ENCODE measurements around the gene PINK1. TPM values are rescaled to one million over a fixed set of nuclear protein-coding genes. Genes with fewer than 3 reads are reported as not detected.

PINK1 gene
- 100 to 1,000 TPM; 149 to 173 (median 161) TPM for total RNA-seq

DNA sequence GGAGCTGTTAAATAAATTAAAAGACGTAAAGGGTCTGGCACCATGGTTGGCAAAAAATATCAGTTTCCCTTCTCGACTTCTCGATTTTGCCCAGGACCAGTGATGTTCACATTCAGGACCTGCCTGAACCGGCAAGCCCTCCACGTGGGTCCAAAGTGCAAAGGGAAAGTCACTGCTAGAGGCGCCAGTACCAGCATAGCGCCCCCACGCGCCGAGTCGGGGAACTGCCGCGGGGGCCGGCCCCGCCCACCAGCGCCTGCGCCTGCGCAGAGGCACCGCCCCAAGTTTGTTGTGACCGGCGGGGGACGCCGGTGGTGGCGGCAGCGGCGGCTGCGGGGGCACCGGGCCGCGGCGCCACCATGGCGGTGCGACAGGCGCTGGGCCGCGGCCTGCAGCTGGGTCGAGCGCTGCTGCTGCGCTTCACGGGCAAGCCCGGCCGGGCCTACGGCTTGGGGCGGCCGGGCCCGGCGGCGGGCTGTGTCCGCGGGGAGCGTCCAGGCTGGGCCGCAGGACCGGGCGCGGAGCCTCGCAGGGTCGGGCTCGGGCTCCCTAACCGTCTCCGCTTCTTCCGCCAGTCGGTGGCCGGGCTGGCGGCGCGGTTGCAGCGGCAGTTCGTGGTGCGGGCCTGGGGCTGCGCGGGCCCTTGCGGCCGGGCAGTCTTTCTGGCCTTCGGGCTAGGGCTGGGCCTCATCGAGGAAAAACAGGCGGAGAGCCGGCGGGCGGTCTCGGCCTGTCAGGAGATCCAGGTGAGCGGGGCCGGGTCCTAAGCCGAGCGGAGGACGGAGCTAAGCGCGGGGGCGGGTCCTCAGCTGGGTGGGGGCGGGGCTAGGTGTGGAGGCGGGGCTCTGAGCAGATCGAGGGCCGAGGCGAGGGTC lies at the start of gene PINK1:
Gene PINK1, plus strand, starts transcription at position 269 of the 875 bp plus-strand sequence. Its CDS starts 91 bp downstream, at position 360.
- peak within 1 kb of the TSS; percentile 99 for H3K4me3 ChIP-seq (ENCODE audit: low read depth, poor library complexity, severe bottlenecking)
- DNase-seq (ENCODE audit: low spot score in 2 of 2), result peak; percentile 76 to 96
- TF ChIP-seq POLR2A (IDR thresholded peaks at IDR 0.05), result peak in 1 of 2 donors; percentile 68
- TF ChIP-seq, protein P1, sequence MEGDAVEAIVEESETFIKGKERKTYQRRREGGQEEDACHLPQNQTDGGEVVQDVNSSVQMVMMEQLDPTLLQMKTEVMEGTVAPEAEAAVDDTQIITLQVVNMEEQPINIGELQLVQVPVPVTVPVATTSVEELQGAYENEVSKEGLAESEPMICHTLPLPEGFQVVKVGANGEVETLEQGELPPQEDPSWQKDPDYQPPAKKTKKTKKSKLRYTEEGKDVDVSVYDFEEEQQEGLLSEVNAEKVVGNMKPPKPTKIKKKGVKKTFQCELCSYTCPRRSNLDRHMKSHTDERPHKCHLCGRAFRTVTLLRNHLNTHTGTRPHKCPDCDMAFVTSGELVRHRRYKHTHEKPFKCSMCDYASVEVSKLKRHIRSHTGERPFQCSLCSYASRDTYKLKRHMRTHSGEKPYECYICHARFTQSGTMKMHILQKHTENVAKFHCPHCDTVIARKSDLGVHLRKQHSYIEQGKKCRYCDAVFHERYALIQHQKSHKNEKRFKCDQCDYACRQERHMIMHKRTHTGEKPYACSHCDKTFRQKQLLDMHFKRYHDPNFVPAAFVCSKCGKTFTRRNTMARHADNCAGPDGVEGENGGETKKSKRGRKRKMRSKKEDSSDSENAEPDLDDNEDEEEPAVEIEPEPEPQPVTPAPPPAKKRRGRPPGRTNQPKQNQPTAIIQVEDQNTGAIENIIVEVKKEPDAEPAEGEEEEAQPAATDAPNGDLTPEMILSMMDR (IDR thresholded peaks at IDR 0.05), result peak in 2 of 3 donors; percentile 93 to 98
- intact Hi-C loops (cut with DNase I; ENCODE audit: low total_unique reads), result loop anchor here (5.0 kb wide), 1 partner anchor 111 kb away; no protein-coding TSS in a partner anchor
- 1 to 2% methylated on average over 42 to 50 of the region's 93 CpGs for WGBS, 2 donors

GRCh38 chr1:20584890-20585289 lies 48.4 kb upstream of the PINK1 start:
- 58 to 66% methylated on average over 2 of the region's 2 CpGs for WGBS, 2 donors
- DNase-seq (ENCODE audit: low spot score in 2 of 2), result no peak
- TF ChIP-seq, protein P1 (IDR thresholded peaks at IDR 0.05), result no peak
- TF ChIP-seq POLR2A (IDR thresholded peaks at IDR 0.05), result no peak
- intact Hi-C loops (cut with DNase I; ENCODE audit: low total_unique reads), result no loop called here
- no peak overlapping the region for H3K4me3 ChIP-seq (ENCODE audit: low read depth, poor library complexity, severe bottlenecking)

- TF ChIP-seq, protein P1 (IDR thresholded peaks at IDR 0.05), result no peak
- no peak for TF ChIP-seq POLR2A (IDR thresholded peaks at IDR 0.05)
- no peak for DNase-seq (ENCODE audit: low spot score in 2 of 2)
- H3K4me3 ChIP-seq (ENCODE audit: low read depth, poor library complexity, severe bottlenecking), result no peak overlapping the region
- intact Hi-C loops (cut with DNase I; ENCODE audit: low total_unique reads), result no loop called here
- WGBS, 2 donors, result 63 to 67% methylated on average over 9 to 10 of the region's 10 CpGs
Measured at GRCh38 chr1:20586953-20587660, 46.2 kb upstream of the PINK1 start.

- TF ChIP-seq, protein P1 (IDR thresholded peaks at IDR 0.05), result no peak
- no peak for TF ChIP-seq POLR2A (IDR thresholded peaks at IDR 0.05)
- 41 to 45% methylated on average over 2 of the region's 2 CpGs for WGBS, 2 donors
- peak in 1 of 2 donors; percentile 59 for DNase-seq (ENCODE audit: low spot score in 2 of 2)
- H3K4me3 ChIP-seq (ENCODE audit: low read depth, poor library complexity, severe bottlenecking), result no peak overlapping the region
- intact Hi-C loops (cut with DNase I; ENCODE audit: low total_unique reads), result no loop called here
Measured at GRCh38 chr1:20587661-20588053, 45.6 kb upstream of the PINK1 start.

DNA sequence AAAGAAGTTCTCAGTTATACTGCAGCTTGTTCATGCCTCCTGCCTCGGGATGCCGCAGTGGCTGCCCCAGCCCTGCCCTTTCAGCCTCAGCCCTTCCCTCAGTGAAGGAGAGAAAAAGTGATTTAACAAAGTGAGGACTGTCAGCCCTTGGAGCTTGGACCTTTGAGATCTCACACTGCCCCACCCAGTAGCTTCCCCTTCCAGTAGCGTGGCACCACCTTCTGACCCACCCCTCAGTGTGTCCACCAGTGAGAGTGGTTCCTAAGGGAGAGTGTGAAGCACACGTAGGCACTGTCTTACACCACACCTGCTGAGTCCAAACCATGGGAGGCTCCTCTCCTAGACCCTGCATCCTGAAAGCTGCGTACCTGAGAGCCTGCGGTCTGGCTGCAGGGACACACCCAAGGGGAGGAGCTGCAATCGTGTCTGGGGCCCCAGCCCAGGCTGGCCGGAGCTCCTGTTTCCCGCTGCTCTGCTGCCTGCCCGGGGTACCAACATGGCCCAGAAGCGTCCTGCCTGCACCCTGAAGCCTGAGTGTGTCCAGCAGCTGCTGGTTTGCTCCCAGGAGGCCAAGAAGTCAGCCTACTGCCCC lies 44.5 kb upstream of the PINK1 start, which contains the start of gene CDA:
Gene CDA, plus strand, starts transcription at position 464 of the 592 bp plus-strand sequence. Its CDS starts 33 bp downstream, at position 497.
- TF ChIP-seq POLR2A (IDR thresholded peaks at IDR 0.05), result no peak
- TF ChIP-seq, protein P1 (IDR thresholded peaks at IDR 0.05), result no peak
- H3K4me3 ChIP-seq (ENCODE audit: low read depth, poor library complexity, severe bottlenecking), result peak within 1 kb of the TSS; percentile 13
- WGBS, 2 donors, result 41 to 44% methylated on average over 6 of the region's 11 CpGs
- intact Hi-C loops (cut with DNase I; ENCODE audit: low total_unique reads), result no loop called here
- no peak for DNase-seq (ENCODE audit: low spot score in 2 of 2)

All from lower leg skin (tissue), 4 donors.